ENCODE results near the gene CD52. TPM values are rescaled to one million over a fixed set of nuclear protein-coding genes. Genes with fewer than 3 reads are reported as not detected.

The CD52 gene
- total RNA-seq, 1 donor from 2014 or later, result 449 TPM

GRCh38 chr1:26297791-26298124, 20.0 kb upstream of the CD52 start:
- Mint-ChIP-seq H3K4me3 (no peak overlapping the region), H3K27ac (no peak overlapping the region), H3K4me1 (peaks cover 37% of the 10 kb centered on the region), H3K36me3 (ENCODE audit: low read depth) (no peaks in the 10 kb centered on the region), H3K9me3 (no peaks in the 10 kb centered on the region), H3K27me3 (no peaks in the 10 kb centered on the region)
- ATAC-seq (ENCODE audit: low read depth) (no peak), DNase-seq (no peak)
- ChIA-PET POLR2A (interaction anchor here (1.1 to 6.4 kb wide), 3 partner anchors 9 to 21 kb away, joined by 3 to 49 read pairs (median 4); no protein-coding TSS in a partner anchor), CTCF (no interaction called here)
- no peak for TF ChIP-seq CTCF (IDR thresholded peaks at IDR 0.05)
- intact Hi-C loops (cut with micrococcal nuclease), result no loop called here

GRCh38 chr1:26300578-26301275, 17.0 kb upstream of the CD52 start:
- DNase-seq (no peak), ATAC-seq (ENCODE audit: low read depth) (no peak)
- no peak overlapping the region for H3K27ac Mint-ChIP-seq
- no peak for TF ChIP-seq CTCF (IDR thresholded peaks at IDR 0.05)
- H3K36me3 Mint-ChIP-seq (ENCODE audit: low read depth), result no peaks in the 10 kb centered on the region
- intact Hi-C loops (cut with micrococcal nuclease), result no loop called here
- POLR2A ChIA-PET, result interaction anchor here (0.7 to 6.4 kb wide), 4 partner anchors 8 to 16 kb away, joined by 4 to 49 read pairs (median 16); partner anchors contain the start of gene CD52
- peaks cover 32% of the 10 kb centered on the region for H3K4me1 Mint-ChIP-seq
- H3K27me3 Mint-ChIP-seq, result no peaks in the 10 kb centered on the region
- CTCF ChIA-PET, result interaction anchor here (0.9 kb wide), 2 partner anchors 12 to 21 kb away, joined by 3 read pairs; no protein-coding TSS in a partner anchor
- H3K9me3 Mint-ChIP-seq, result no peaks in the 10 kb centered on the region
- H3K4me3 Mint-ChIP-seq, result no peak overlapping the region

GRCh38 chr1:26302733-26303405, 14.9 kb upstream of the CD52 start:
- DNase-seq (no peak), ATAC-seq (ENCODE audit: low read depth) (no peak)
- no peak for TF ChIP-seq CTCF (IDR thresholded peaks at IDR 0.05)
- peaks cover 4% of the 10 kb centered on the region for H3K36me3 Mint-ChIP-seq (ENCODE audit: low read depth)
- ChIA-PET CTCF (no interaction called here), POLR2A (interaction anchor here (1.5 kb wide), 1 partner anchor 14 kb away, joined by 4 read pairs; no protein-coding TSS in a partner anchor)
- no peaks in the 10 kb centered on the region for H3K27me3 Mint-ChIP-seq
- intact Hi-C loops (cut with micrococcal nuclease), result no loop called here
- peaks cover 47% of the 10 kb centered on the region for H3K4me1 Mint-ChIP-seq
- H3K4me3 Mint-ChIP-seq, result no peak overlapping the region
- no peaks in the 10 kb centered on the region for H3K9me3 Mint-ChIP-seq
- no peak overlapping the region for H3K27ac Mint-ChIP-seq

GRCh38 chr1:26305667-26306289, 12.0 kb upstream of the CD52 start:
- Mint-ChIP-seq H3K27me3 (no peaks in the 10 kb centered on the region), H3K4me3 (peak overlapping the region; percentile 99), H3K9me3 (no peaks in the 10 kb centered on the region), H3K36me3 (ENCODE audit: low read depth) (peaks cover 4% of the 10 kb centered on the region), H3K27ac (peak overlapping the region; percentile 94), H3K4me1 (peaks cover 28% of the 10 kb centered on the region)
- intact Hi-C loops (cut with micrococcal nuclease), result loop anchor here (1.0 kb wide), 2 partner anchors 10 to 16 kb away; no protein-coding TSS in a partner anchor
- ChIA-PET POLR2A (interaction anchor here (1.3 to 4.0 kb wide), 4 partner anchors 9 to 15 kb away, joined by 4 to 76 read pairs (median 17); no protein-coding TSS in a partner anchor), CTCF (interaction anchor here (1.0 kb wide), 1 partner anchor 16 kb away, joined by 3 read pairs; no protein-coding TSS in a partner anchor)
- DNase-seq (no peak), ATAC-seq (ENCODE audit: low read depth) (no peak)
- TF ChIP-seq CTCF (IDR thresholded peaks at IDR 0.05), result no peak

Data from activated B cell treated with CpG ODN at 0.5 μM for 24 hours (primary cell).